Neuronal stem cell (in vitro differentiated cells): ENCODE results near the gene SNCB.

Source experiments
- DNase-seq: peaks from one replicate; pipeline ENCODE4 v3.0.0-alpha.2; 2013; ENCODE audit warnings: low spot score
- H2AFZ ChIP-seq: one replicate; pipeline ENCODE4 v1.6.1; 2013; ENCODE audit warnings: mild to moderate bottlenecking, low read length, inconsistent platforms
- H2AK5ac ChIP-seq: 2 replicates; pipeline ENCODE4 v1.6.1; 2013; ENCODE audit warnings: low read depth, mild to moderate bottlenecking, inconsistent platforms, low read length, moderate library complexity, mixed read lengths
- H2BK120ac ChIP-seq: 2 replicates; pipeline ENCODE4 v1.6.1; 2013; ENCODE audit warnings: low read depth, mild to moderate bottlenecking, inconsistent platforms, low read length, moderate library complexity, mixed read lengths
- H2BK12ac ChIP-seq: one replicate; pipeline ENCODE4 v1.6.1; 2013; ENCODE audit warnings: low read length, inconsistent platforms
- H2BK15ac ChIP-seq: 2 replicates; pipeline ENCODE4 v1.6.1; 2013; ENCODE audit warnings: mild to moderate bottlenecking, low read length, inconsistent platforms, mixed read lengths
- H2BK5ac ChIP-seq: one replicate; pipeline ENCODE4 v1.6.1; 2013; ENCODE audit warnings: inconsistent platforms, mild to moderate bottlenecking, low read length, moderate library complexity
- H3K14ac ChIP-seq: one replicate; pipeline ENCODE4 v1.6.1; 2013; ENCODE audit warnings: low read length, inconsistent platforms
- H3K18ac ChIP-seq: 2 replicates; pipeline ENCODE4 v1.6.1; 2013; ENCODE audit warnings: low read length, inconsistent platforms
- H3K23ac ChIP-seq: 2 replicates; pipeline ENCODE4 v1.6.1; 2013; ENCODE audit warnings: low read depth, mild to moderate bottlenecking, mixed read lengths, low read length, inconsistent platforms; ENCODE audit not compliant: poor library complexity
- H3K27ac ChIP-seq: replicated peaks from 3 replicates; pipeline ENCODE4 v1.5.1; 2013; ENCODE audit warnings: low read length, inconsistent platforms
- H3K27me3 ChIP-seq, 3 experiments: 2 replicates each; pipeline ENCODE4 v1.6.1; 2013; ENCODE audit warnings: low read length in 3 of 3, mild to moderate bottlenecking in 2 of 3, inconsistent platforms in 1 of 3, low read depth in 1 of 3, mixed read lengths in 1 of 3, moderate library complexity in 1 of 3; ENCODE audit not compliant: control insufficient read depth in 3 of 3, insufficient read depth in 3 of 3
- H3K36me3 ChIP-seq, 2 donors: replicated peaks in 1 of 2; 2 replicates each; pipeline ENCODE4 v1.6.1; 2013; ENCODE audit warnings: low read length in 2 of 2; ENCODE audit not compliant: control insufficient read depth in 2 of 2, insufficient read depth in 2 of 2
- H3K4ac ChIP-seq: 2 replicates; pipeline ENCODE4 v1.6.1; 2013; ENCODE audit warnings: inconsistent platforms, mild to moderate bottlenecking, low read length, moderate library complexity
- H3K4me1 ChIP-seq, 2 donors: 1 replicate in 1 of 2; 2 replicates in 1 of 2; pipeline ENCODE4 v1.6.1; 2013; ENCODE audit warnings: low read length in 2 of 2, low read depth in 1 of 2; ENCODE audit not compliant: control insufficient read depth in 2 of 2, insufficient read depth in 1 of 2
- H3K4me2 ChIP-seq: one replicate; pipeline ENCODE4 v1.6.1; 2013; ENCODE audit warnings: mild to moderate bottlenecking, low read length, inconsistent platforms; ENCODE audit not compliant: insufficient read depth, poor library complexity, severe bottlenecking
- H3K4me3 ChIP-seq, 2 donors: 2 replicates each; pipeline ENCODE4 v1.5.1; 2013; ENCODE audit warnings: low read length in 2 of 2, mild to moderate bottlenecking in 2 of 2, inconsistent platforms in 1 of 2, moderate library complexity in 1 of 2
- H3K79me1 ChIP-seq: one replicate; pipeline ENCODE4 v1.6.1; 2013; ENCODE audit warnings: low read depth, mild to moderate bottlenecking, inconsistent platforms, low read length, moderate library complexity
- H3K9ac ChIP-seq: one replicate; pipeline ENCODE4 v1.6.1; 2013; ENCODE audit warnings: mild to moderate bottlenecking, low read depth, low read length, inconsistent platforms; ENCODE audit not compliant: poor library complexity
- H3K9me3 ChIP-seq, 2 donors: replicated peaks in 1 of 2; 2 replicates each; pipeline versions ENCODE3 to v1.6.1; 2013; ENCODE audit warnings: low read length in 2 of 2, mild to moderate bottlenecking in 2 of 2, inconsistent platforms in 1 of 2, low read depth in 1 of 2, mixed read lengths in 1 of 2, moderate library complexity in 1 of 2; ENCODE audit not compliant: control insufficient read depth in 2 of 2, insufficient read depth in 1 of 2
- H4K8ac ChIP-seq: one replicate; pipeline ENCODE4 v1.6.1; 2013; ENCODE audit warnings: low read depth, mild to moderate bottlenecking, inconsistent platforms, low read length, moderate library complexity
- H4K91ac ChIP-seq: one replicate; pipeline ENCODE4 v1.6.1; 2013; ENCODE audit warnings: low read length, low read depth, mild to moderate bottlenecking, inconsistent platforms; ENCODE audit not compliant: poor library complexity
- WGBS, 2 donors: extraction: QIAGEN DNeasy Blood & Tissue Kit; methylation state at CpG; one replicate each; pipeline ENCODE4 v1.1.7; 2013; ENCODE audit warnings: missing lambda C conversion rate in 2 of 2, mixed read lengths in 1 of 2; ENCODE audit not compliant: insufficient read length in 2 of 2, insufficient replicate concordance in 1 of 2; ENCODE audit errors: extremely low coverage in 2 of 2; 5-methylcytosine and 5-hydroxymethylcytosine counted together

SNCB gene

DNA sequence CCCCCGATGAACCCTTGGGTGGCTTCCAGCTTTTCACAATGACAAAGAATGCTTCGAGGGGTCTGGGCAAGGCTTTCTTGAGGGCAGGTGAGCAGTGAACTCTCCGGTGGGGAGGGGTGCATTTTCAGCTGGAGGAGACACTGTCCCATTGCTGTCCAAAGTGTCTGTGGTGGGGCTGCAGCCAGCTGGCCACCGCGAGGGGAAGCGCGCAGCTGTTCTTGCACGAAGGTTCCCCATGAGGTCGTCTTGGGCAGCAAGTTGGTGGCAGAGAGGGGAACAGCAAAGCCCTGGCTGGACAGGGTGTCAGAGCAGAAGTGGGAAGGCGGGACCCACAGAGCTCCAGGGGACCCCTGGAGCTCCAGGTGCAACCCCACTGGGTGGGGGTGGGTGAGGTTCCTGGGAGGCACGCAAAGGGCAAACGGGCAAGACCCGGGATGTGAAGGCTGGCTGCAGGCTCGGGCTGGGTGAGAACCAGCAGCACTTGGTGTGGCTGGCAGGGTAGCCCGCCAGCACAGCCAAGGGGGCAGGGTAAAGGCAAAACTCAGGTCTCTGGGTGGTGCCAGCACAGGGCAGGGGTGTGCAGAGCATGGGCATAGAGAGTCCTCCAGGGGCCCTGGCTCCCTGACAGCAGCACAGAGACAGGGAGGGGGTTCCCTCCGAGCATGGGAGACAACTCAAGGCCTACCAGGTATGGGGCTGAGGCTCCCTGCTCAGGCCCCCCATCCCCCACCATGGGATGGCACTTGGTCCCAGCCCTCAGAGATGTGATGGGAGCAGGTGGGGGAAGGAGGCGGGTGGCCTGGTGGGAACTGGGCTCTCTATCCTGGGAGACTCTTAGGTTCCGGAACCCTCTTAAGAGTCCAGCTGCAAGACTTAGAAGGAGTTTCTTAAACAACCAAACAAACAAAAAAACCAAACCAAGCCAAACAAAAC, 43.6 kb upstream of the SNCB start:
- Histone ChIP-seq H3K23ac (no peak overlapping the region), H2BK15ac (no peak overlapping the region), H4K91ac (no peak overlapping the region), H3K14ac (peak overlapping the region; percentile 27), H3K9me3 (no peaks in the 10 kb centered on the region), H3K36me3 (no peaks in the 10 kb centered on the region), H3K4ac (no peak overlapping the region), H3K4me1 (peaks cover 0 to 9% of the 10 kb centered on the region in 2 donors), H3K27me3 (peaks cover 0 to 48% (median 6%) of the 10 kb centered on the region in 3 experiments), H4K8ac (no peak overlapping the region), H3K4me2 (no peak overlapping the region), H3K79me1 (no peaks in the 10 kb centered on the region), H2AFZ (no peak overlapping the region), H3K27ac (no peak overlapping the region), H2BK12ac (no peak overlapping the region), H3K18ac (no peak overlapping the region), H3K9ac (no peak overlapping the region), H2BK5ac (no peak overlapping the region), H2BK120ac (no peak overlapping the region), H3K4me3 (no peak overlapping the region), H2AK5ac (peak overlapping the region; percentile 77)
- no peak for DNase-seq
- WGBS, 2 donors, result no CpG with 5 or more reads among the region's 18 CpGs

DNA sequence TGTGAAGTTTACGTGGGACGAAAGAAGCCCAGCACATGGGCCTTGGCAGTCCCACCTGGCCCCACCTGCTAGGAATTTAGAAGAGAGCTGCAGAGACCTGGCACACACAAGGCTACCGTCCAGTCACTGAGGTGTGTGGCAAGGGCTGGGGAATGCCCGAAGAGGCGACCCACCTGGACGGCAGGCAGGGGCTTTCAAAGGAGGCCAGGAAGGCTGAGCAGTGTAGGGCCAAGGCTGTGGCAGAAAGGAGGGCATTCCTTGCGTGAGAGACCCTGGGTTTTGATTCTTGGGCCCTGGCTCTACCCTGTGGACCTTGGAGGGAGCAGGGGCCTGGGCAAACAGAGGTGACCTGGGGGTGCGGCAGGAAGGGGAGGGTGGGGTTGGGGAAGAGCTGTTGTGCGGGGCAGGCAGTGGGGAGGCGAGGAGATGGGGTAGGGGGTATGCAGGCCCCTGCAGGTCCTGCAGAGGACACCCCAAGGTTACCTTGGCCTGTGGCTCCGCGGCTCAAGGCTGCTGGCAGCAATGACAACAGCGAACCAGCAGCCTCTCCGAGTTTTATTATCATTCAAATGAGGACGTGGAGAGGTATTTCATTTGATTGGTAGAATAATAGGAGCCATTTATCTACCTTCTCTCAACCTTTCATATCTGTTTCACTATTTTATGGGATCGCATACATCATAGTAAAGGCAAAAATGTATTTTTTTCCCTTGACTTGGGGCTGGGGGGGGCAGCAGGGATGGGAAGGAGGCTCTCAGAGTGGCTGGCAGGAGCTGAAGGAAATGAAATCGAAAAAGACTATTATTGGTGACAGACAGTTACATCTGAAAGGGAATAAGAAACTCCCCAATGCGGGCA, 41.8 kb upstream of the SNCB start:
- Histone ChIP-seq H3K23ac (no peak overlapping the region), H3K27ac (no peak overlapping the region), H3K14ac (no peak overlapping the region), H3K4me3 (peak overlapping the region in 1 of 2 donors; percentile 28), H3K79me1 (no peaks in the 10 kb centered on the region), H2BK5ac (no peak overlapping the region), H2BK15ac (peak overlapping the region; percentile 51), H2AFZ (no peak overlapping the region), H3K4me1 (peaks cover 0 to 9% of the 10 kb centered on the region in 2 donors), H3K27me3 (peaks cover 0 to 41% (median 0%) of the 10 kb centered on the region in 3 experiments), H3K9ac (no peak overlapping the region), H3K36me3 (no peaks in the 10 kb centered on the region), H2BK12ac (no peak overlapping the region), H3K4ac (no peak overlapping the region), H4K91ac (no peak overlapping the region), H2BK120ac (no peak overlapping the region), H3K18ac (peak overlapping the region; percentile 52), H4K8ac (no peak overlapping the region), H2AK5ac (no peak overlapping the region), H3K9me3 (no peaks in the 10 kb centered on the region), H3K4me2 (no peak overlapping the region)
- DNase-seq, result no peak
- no CpG with 5 or more reads among the region's 18 CpGs for WGBS, 2 donors

DNA sequence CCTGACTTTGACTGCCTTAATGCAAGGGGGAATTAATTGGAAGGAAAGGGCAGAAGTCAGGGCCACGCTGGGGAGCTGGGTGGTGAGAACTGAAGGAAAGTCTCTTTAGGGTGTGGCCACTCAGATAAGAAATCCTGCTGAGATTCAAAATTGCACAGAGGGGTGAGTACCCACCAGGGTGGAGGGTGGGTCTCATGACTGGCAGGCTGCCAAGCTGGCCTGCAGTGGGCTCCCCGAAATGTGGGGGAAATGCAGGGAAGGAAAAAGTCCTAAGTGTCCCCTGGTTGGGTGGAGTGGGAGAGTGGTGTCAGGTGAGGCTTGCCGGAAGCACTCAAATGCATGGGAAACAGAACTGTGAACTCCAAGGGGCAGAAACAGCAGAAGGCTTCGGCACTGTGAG, 41.1 kb upstream of the SNCB start:
- no peak overlapping the region for H3K4me2 ChIP-seq
- no peak overlapping the region for H2BK15ac ChIP-seq
- H2BK12ac ChIP-seq, result no peak overlapping the region
- no peak for DNase-seq
- H3K4ac ChIP-seq, result no peak overlapping the region
- H2AK5ac ChIP-seq, result no peak overlapping the region
- no peak overlapping the region for H3K23ac ChIP-seq
- H3K9ac ChIP-seq, result no peak overlapping the region
- no peak overlapping the region for H3K14ac ChIP-seq
- H4K8ac ChIP-seq, result no peak overlapping the region
- H3K9me3 ChIP-seq, result no peaks in the 10 kb centered on the region
- peaks cover 0 to 9% of the 10 kb centered on the region in 2 donors for H3K4me1 ChIP-seq
- no peak overlapping the region for H3K18ac ChIP-seq
- no peaks in the 10 kb centered on the region for H3K79me1 ChIP-seq
- H4K91ac ChIP-seq, result no peak overlapping the region
- H3K4me3 ChIP-seq, result no peak overlapping the region
- H2AFZ ChIP-seq, result no peak overlapping the region
- H3K36me3 ChIP-seq, result no peaks in the 10 kb centered on the region
- H3K27ac ChIP-seq, result no peak overlapping the region
- H3K27me3 ChIP-seq, result peaks cover 0 to 36% (median 0%) of the 10 kb centered on the region in 3 experiments
- no peak overlapping the region for H2BK120ac ChIP-seq
- H2BK5ac ChIP-seq, result no peak overlapping the region
- no CpG with 5 or more reads among the region's 4 CpGs for WGBS, 2 donors

DNA sequence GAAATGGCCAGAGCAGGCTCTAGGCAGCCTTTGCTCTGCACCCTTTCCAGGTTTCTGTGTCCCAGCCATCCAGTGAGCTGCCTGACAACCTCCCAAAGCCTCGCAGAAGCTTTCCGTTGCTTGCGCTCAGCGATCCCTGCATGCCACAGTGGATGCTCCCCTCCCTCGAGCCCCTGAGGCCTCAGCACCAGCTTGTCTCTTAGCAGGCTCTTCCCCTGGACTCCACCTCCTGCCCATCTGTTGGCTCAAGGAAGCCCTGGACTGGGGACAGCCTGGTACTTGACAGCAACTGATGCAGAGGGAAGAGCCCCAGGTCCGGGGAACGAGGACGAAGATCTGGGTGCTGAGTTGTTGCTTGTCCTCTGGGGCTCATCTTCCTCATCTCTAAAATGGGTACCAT, 40.1 kb upstream of the SNCB start:
- Histone ChIP-seq H2BK120ac (no peak overlapping the region), H4K8ac (no peak overlapping the region), H4K91ac (no peak overlapping the region), H3K14ac (no peak overlapping the region), H3K27ac (no peak overlapping the region), H3K23ac (no peak overlapping the region), H3K27me3 (peaks cover 0 to 36% (median 0%) of the 10 kb centered on the region in 3 experiments), H2BK12ac (no peak overlapping the region), H3K18ac (peak overlapping the region; percentile 51), H3K4me3 (no peak overlapping the region), H2BK5ac (no peak overlapping the region), H3K9ac (no peak overlapping the region), H3K4me1 (peaks cover 0 to 7% of the 10 kb centered on the region in 2 donors), H2AK5ac (no peak overlapping the region), H3K79me1 (no peaks in the 10 kb centered on the region), H2AFZ (no peak overlapping the region), H3K9me3 (no peaks in the 10 kb centered on the region), H3K4me2 (no peak overlapping the region), H3K36me3 (no peaks in the 10 kb centered on the region), H3K4ac (no peak overlapping the region), H2BK15ac (no peak overlapping the region)
- WGBS, 2 donors, result no CpG with 5 or more reads among the region's 8 CpGs
- DNase-seq, result no peak
